Measurements from ENCODE around the gene KRT35.

GRCh38 chr17:41428591-41429291 lies 52.2 kb downstream of the KRT35 start:
- TF ChIP-seq CTCF (IDR thresholded peaks at IDR 0.05; ENCODE audit: low read depth, low read length), result no peak
- TF ChIP-seq POLR2A (IDR thresholded peaks at IDR 0.05; ENCODE audit: extremely low read depth, insufficient read length), result no peak
- no peak for TF ChIP-seq MAX (IDR thresholded peaks at IDR 0.05; ENCODE audit: low read depth, low read length)

Measured in NB4 (cell line).